Neuron (in vitro differentiated cells): Measurements from ENCODE around the gene ZFP3.
"Not testable (repeated sequence)": the region's sequence is repeated elsewhere in the genome, so short reads cannot be mapped to it uniquely, and the experiment has no call there.

Experiments used
- H2AFZ ChIP-seq: one replicate; pipeline ENCODE4 v1.6.1; 2013; ENCODE audit warnings: low read depth, mild to moderate bottlenecking, inconsistent platforms, low read length, moderate library complexity
- H3K27me3 ChIP-seq: one replicate; pipeline ENCODE4 v1.6.1; 2013; ENCODE audit warnings: low read length; ENCODE audit not compliant: insufficient read depth
- H3K36me3 ChIP-seq: one replicate; pipeline ENCODE4 v1.6.1; 2013; ENCODE audit warnings: low read length; ENCODE audit not compliant: insufficient read depth
- H3K4me1 ChIP-seq: one replicate; pipeline ENCODE4 v1.6.1; 2013; ENCODE audit warnings: low read length; ENCODE audit not compliant: insufficient read depth
- H3K4me3 ChIP-seq: 2 replicates; pipeline ENCODE4 v1.5.1; 2013; ENCODE audit warnings: mild to moderate bottlenecking, low read length, moderate library complexity
- H3K9me3 ChIP-seq: one replicate; pipeline ENCODE4 v1.6.1; 2013; ENCODE audit warnings: low read length

ZFP3 gene

GRCh38 chr17:5142877-5143276 is 64.6 kb downstream of the ZFP3 start:
- H3K4me3 ChIP-seq, H3K4me1 ChIP-seq, H3K9me3 ChIP-seq: not testable (repeated sequence)

More at GRCh38 chr17:5142877-5143276, 64.6 kb downstream of the ZFP3 start:
- not testable (repeated sequence) for H3K36me3 ChIP-seq, H3K27me3 ChIP-seq, H2AFZ ChIP-seq
